OCI-LY1 (cell line): ENCODE results near the gene ARHGEF4.

Experiments used
- H2AFZ ChIP-seq: fragments of 200-600 bp; sonication (generic), shearing (Covaris generic); 2 replicates; pipeline ENCODE4 v1.6.0; 2014; ENCODE audit warnings: antibody characterized with exemption, mild to moderate bottlenecking, low read length
- H3F3A ChIP-seq: fragments of 200-600 bp; sonication (generic), shearing (Covaris generic); 2 replicates; pipeline ENCODE4 v1.6.0; 2014; ENCODE audit warnings: mild to moderate bottlenecking, antibody characterized with exemption, low read length, moderate library complexity; ENCODE audit not compliant: insufficient read depth
- H3K27ac ChIP-seq: fragments of 200-600 bp; sonication (generic); 2 replicates; pipeline ENCODE4 v1.5.1; 2014; ENCODE audit warnings: low read length, mixed run types, mild to moderate bottlenecking, low read depth; ENCODE audit not compliant: poor library complexity, severe bottlenecking
- H3K27me3 ChIP-seq: fragments of 200-600 bp; sonication (generic); 2 replicates; pipeline ENCODE4 v1.6.0; 2014; ENCODE audit warnings: antibody characterized with exemption, mild to moderate bottlenecking, low read length, moderate library complexity; ENCODE audit not compliant: insufficient read depth
- H3K36me3 ChIP-seq: fragments of 200-600 bp; sonication (generic); 2 replicates; pipeline ENCODE4 v1.6.1; 2014; ENCODE audit warnings: mild to moderate bottlenecking, antibody characterized with exemption, low read length, moderate library complexity, mixed read lengths; ENCODE audit not compliant: insufficient read depth
- H3K4me1 ChIP-seq: fragments of 200-600 bp; sonication (generic); 2 replicates; pipeline ENCODE4 v1.5.1; 2014; ENCODE audit warnings: mild to moderate bottlenecking, low read length, moderate library complexity; ENCODE audit not compliant: insufficient read depth, severe bottlenecking
- H3K4me2 ChIP-seq: fragments of 200-600 bp; sonication (generic), shearing (Covaris generic); 2 replicates; pipeline ENCODE4 v1.6.1; 2014; ENCODE audit warnings: low read length
- H3K4me3 ChIP-seq: fragments of 200-600 bp; sonication (generic); 2 replicates; pipeline ENCODE4 v1.5.1; 2014; ENCODE audit warnings: low read length, low read depth, mild to moderate bottlenecking, mixed read lengths; ENCODE audit not compliant: poor library complexity, severe bottlenecking
- H3K79me2 ChIP-seq: fragments of 200-600 bp; shearing (Covaris generic); 2 replicates; pipeline ENCODE4 v1.6.1; 2016; ENCODE audit warnings: mixed run types, low read length, mixed read lengths; ENCODE audit not compliant: insufficient read depth
- H3K9ac ChIP-seq: fragments of 200-600 bp; sonication (generic), shearing (Covaris generic); 2 replicates; pipeline ENCODE4 v1.6.1; 2014; ENCODE audit warnings: mild to moderate bottlenecking, low read length, mixed read lengths
- H3K9me2 ChIP-seq: fragments of 200-600 bp; sonication (generic), shearing (Covaris generic); 2 replicates; pipeline ENCODE4 v1.6.1; 2014; ENCODE audit warnings: low read depth, mild to moderate bottlenecking, low read length, mixed read lengths
- H3K9me3 ChIP-seq: fragments of 200-600 bp; shearing (Covaris generic); 2 replicates; pipeline ENCODE4 v1.6.1; 2014; ENCODE audit warnings: low read length, mixed read lengths
- H4K20me1 ChIP-seq: fragments of 200-600 bp; sonication (generic), shearing (Covaris generic); 2 replicates; pipeline ENCODE4 v1.6.0; 2016; ENCODE audit warnings: mild to moderate bottlenecking, low read length; ENCODE audit not compliant: insufficient read depth
- EZH2 ChIP-seq: fragments of 200-600 bp; sonication (generic), shearing (Covaris generic); IDR thresholded peaks from 2 replicates; pipeline ENCODE4 v1.8.0; 2017; ENCODE audit warnings: borderline replicate concordance, mixed run types, mild to moderate bottlenecking, antibody characterized with exemption, low read length, moderate library complexity, mixed read lengths
- TF ChIP-seq, protein P1 (sequence below): fragments of 200-600 bp; sonication (generic), shearing (Covaris generic); IDR thresholded peaks from 2 replicates; pipeline ENCODE4 v1.5.1; 2017; ENCODE audit warnings: mild to moderate bottlenecking, antibody characterized with exemption, low read length, moderate library complexity, mixed read lengths

The ARHGEF4 gene

GRCh38 chr2:130918393-130918792 is 81.7 kb downstream of the ARHGEF4 start:
- Histone ChIP-seq H3K9me3 (no peaks in the 10 kb centered on the region), H3K79me2 (no peaks in the 10 kb centered on the region), H3K4me3 (no peak overlapping the region), H3K36me3 (no peaks in the 10 kb centered on the region), H3K9ac (no peak overlapping the region), H2AFZ (no peak overlapping the region), H3F3A (no peaks in the 10 kb centered on the region), H3K4me1 (no peaks in the 10 kb centered on the region), H3K27ac (no peak overlapping the region), H3K27me3 (peaks cover 3% of the 10 kb centered on the region; the same call in 1 of the 2 replicates), H3K4me2 (no peak overlapping the region), H4K20me1 (no peaks in the 10 kb centered on the region), H3K9me2 (no peaks in the 10 kb centered on the region)
- TF ChIP-seq EZH2 = no peak
- TF ChIP-seq, protein P1, sequence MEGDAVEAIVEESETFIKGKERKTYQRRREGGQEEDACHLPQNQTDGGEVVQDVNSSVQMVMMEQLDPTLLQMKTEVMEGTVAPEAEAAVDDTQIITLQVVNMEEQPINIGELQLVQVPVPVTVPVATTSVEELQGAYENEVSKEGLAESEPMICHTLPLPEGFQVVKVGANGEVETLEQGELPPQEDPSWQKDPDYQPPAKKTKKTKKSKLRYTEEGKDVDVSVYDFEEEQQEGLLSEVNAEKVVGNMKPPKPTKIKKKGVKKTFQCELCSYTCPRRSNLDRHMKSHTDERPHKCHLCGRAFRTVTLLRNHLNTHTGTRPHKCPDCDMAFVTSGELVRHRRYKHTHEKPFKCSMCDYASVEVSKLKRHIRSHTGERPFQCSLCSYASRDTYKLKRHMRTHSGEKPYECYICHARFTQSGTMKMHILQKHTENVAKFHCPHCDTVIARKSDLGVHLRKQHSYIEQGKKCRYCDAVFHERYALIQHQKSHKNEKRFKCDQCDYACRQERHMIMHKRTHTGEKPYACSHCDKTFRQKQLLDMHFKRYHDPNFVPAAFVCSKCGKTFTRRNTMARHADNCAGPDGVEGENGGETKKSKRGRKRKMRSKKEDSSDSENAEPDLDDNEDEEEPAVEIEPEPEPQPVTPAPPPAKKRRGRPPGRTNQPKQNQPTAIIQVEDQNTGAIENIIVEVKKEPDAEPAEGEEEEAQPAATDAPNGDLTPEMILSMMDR = no peak

- H3K36me3 ChIP-seq = no peaks in the 10 kb centered on the region
- H3K4me3 ChIP-seq = no peak overlapping the region
- H3K27me3 ChIP-seq = no peaks in the 10 kb centered on the region
- no peak overlapping the region for H3K27ac ChIP-seq
- no peak overlapping the region for H3K4me2 ChIP-seq
- H3K79me2 ChIP-seq = no peaks in the 10 kb centered on the region
- H2AFZ ChIP-seq = no peak overlapping the region
- H3K9me3 ChIP-seq = no peaks in the 10 kb centered on the region
- no peak overlapping the region for H3K9ac ChIP-seq
- no peak for TF ChIP-seq EZH2
- TF ChIP-seq, protein P1 = peak; percentile 88
- no peaks in the 10 kb centered on the region for H3K4me1 ChIP-seq
- H4K20me1 ChIP-seq = no peaks in the 10 kb centered on the region
- H3F3A ChIP-seq = no peaks in the 10 kb centered on the region
- no peaks in the 10 kb centered on the region for H3K9me2 ChIP-seq
Observed at GRCh38 chr2:130920415-130921163, 83.9 kb downstream of the ARHGEF4 start.

DNA sequence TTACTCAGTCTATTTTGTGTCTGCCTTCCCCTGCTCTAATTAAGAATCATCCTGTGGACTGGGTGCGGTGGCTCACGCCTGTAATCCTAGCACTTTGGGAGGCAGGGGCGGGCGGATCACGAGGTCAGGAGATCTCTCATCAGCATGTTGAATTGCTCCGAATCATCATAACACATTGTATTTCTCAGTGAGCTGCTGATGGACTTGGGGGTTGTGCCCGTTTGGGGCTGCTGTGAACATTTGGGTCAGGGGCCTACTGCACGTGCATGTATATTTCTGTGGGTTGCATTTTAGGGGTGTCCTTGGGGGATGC is 84.4 kb downstream of the ARHGEF4 start:
- Histone ChIP-seq H3K9me3 (no peaks in the 10 kb centered on the region), H3K4me3 (no peak overlapping the region), H3K27ac (no peak overlapping the region), H3K27me3 (no peaks in the 10 kb centered on the region), H3K4me2 (no peak overlapping the region), H3K9me2 (no peaks in the 10 kb centered on the region), H2AFZ (no peak overlapping the region), H3K36me3 (no peaks in the 10 kb centered on the region), H3K79me2 (no peaks in the 10 kb centered on the region), H3K9ac (no peak overlapping the region), H4K20me1 (no peaks in the 10 kb centered on the region), H3K4me1 (no peaks in the 10 kb centered on the region), H3F3A (no peaks in the 10 kb centered on the region)
- TF ChIP-seq, protein P1 = no peak
- TF ChIP-seq EZH2 = no peak
